Measurements from ENCODE around the gene KRTAP1-4. TPM values are rescaled to one million over a fixed set of nuclear protein-coding genes. Genes with fewer than 3 reads are reported as not detected.
"Not testable (repeated sequence)": the region's sequence is repeated elsewhere in the genome, so short reads cannot be mapped to it uniquely, and the experiment has no call there.

The KRTAP1-4 gene
- total RNA-seq, 1 donor: not detected

- H3K4me3 ChIP-seq (ENCODE audit: low read depth, low read length): no peak overlapping the region
- TF ChIP-seq, protein P1, sequence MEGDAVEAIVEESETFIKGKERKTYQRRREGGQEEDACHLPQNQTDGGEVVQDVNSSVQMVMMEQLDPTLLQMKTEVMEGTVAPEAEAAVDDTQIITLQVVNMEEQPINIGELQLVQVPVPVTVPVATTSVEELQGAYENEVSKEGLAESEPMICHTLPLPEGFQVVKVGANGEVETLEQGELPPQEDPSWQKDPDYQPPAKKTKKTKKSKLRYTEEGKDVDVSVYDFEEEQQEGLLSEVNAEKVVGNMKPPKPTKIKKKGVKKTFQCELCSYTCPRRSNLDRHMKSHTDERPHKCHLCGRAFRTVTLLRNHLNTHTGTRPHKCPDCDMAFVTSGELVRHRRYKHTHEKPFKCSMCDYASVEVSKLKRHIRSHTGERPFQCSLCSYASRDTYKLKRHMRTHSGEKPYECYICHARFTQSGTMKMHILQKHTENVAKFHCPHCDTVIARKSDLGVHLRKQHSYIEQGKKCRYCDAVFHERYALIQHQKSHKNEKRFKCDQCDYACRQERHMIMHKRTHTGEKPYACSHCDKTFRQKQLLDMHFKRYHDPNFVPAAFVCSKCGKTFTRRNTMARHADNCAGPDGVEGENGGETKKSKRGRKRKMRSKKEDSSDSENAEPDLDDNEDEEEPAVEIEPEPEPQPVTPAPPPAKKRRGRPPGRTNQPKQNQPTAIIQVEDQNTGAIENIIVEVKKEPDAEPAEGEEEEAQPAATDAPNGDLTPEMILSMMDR (IDR thresholded peaks at IDR 0.05; ENCODE audit: insufficient read depth, low read length): no peak
- DNase-seq (ENCODE audit: low read depth): no peak
These were observed 28.7 kb upstream of the KRTAP1-4 start for GRCh38 chr17:41058741-41059140.

DNA sequence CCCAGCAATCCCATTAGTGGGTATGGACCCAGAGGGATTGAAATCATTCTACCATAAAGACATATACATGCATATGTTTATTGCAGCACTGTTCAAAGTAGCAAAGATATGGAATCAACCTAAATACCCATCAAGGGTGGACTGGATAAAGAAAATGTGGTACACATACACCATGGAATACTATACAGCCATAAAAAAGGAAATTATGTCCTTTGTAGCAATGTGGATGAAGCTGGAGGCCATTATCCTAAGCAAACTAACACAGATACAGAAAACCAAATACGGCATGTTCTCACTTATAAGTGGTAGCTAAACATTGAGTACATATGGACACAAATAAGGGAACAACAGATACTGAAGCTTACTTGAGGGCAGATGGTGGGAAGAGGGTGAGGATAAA lies 27.6 kb upstream of the KRTAP1-4 start:
- no peak overlapping the region for H3K4me3 ChIP-seq (ENCODE audit: low read depth, low read length)
- no peak for DNase-seq (ENCODE audit: low read depth)
- TF ChIP-seq, protein P1 (IDR thresholded peaks at IDR 0.05; ENCODE audit: insufficient read depth, low read length): no peak

DNA sequence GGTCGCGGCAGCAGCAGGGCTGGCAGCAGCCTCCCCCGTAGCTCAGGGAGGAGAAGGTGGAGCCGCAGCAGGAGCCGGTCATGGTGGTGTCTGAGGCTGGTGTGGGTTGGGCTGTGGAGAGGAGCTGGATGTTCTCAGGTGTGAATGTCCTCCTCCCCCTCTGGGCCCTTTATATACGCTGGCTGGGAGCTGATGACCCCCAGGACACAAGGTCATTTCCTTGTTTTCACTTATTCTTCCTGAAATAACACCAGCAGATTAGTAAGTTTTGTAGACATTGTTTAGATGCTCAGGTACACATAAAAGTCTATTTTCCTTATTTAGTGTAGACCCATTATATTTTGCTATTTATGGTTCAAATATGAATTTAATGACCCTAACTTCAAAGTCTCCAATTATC lies 25.1 kb upstream of the KRTAP1-4 start, which contains the start of gene KRTAP2-2:
TSS of gene KRTAP2-2 (minus strand) at position 101 of the 400 bp plus-strand sequence. CDS start at position 82, 19 bp downstream.
- not testable (repeated sequence) for DNase-seq (ENCODE audit: low read depth); H3K4me3 ChIP-seq (ENCODE audit: low read depth, low read length)

- not testable (repeated sequence) for DNase-seq (ENCODE audit: low read depth); H3K4me3 ChIP-seq (ENCODE audit: low read depth, low read length)
These were observed 24.6 kb upstream of the KRTAP1-4 start for GRCh38 chr17:41054556-41054955.

DNA sequence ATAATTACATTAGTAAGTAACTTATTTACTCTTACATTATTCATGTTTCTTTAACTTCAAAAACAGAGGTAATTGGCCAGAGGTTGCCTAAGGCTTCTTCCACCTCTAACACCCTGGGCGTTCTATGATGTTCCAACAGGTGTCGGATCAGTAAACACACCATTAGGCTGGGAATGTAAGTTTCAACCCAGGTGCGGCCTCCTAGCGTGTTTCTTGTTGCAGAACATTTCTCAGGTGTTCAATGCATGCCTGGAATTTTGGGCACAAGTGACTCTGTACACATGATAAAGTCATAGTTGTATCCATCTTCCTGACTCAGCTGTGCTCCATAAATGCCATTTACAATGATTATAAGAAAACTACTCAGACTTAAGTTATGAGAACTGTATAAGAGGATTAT lies 24.0 kb upstream of the KRTAP1-4 start:
- no peak for DNase-seq (ENCODE audit: low read depth)
- no peak overlapping the region for H3K4me3 ChIP-seq (ENCODE audit: low read depth, low read length)
- TF ChIP-seq, protein P1 (IDR thresholded peaks at IDR 0.05; ENCODE audit: insufficient read depth, low read length): no peak

GRCh38 chr17:41052566-41052965 lies 22.6 kb upstream of the KRTAP1-4 start:
- TF ChIP-seq, protein P1 (IDR thresholded peaks at IDR 0.05; ENCODE audit: insufficient read depth, low read length): no peak
- no peak overlapping the region for H3K4me3 ChIP-seq (ENCODE audit: low read depth, low read length)
- no peak for DNase-seq (ENCODE audit: low read depth)

- H3K4me3 ChIP-seq (ENCODE audit: low read depth, low read length): no peak overlapping the region
- TF ChIP-seq, protein P1 (IDR thresholded peaks at IDR 0.05; ENCODE audit: insufficient read depth, low read length): no peak
- no peak for DNase-seq (ENCODE audit: low read depth)
These were observed 19.1 kb upstream of the KRTAP1-4 start for GRCh38 chr17:41049110-41049509.

DNA sequence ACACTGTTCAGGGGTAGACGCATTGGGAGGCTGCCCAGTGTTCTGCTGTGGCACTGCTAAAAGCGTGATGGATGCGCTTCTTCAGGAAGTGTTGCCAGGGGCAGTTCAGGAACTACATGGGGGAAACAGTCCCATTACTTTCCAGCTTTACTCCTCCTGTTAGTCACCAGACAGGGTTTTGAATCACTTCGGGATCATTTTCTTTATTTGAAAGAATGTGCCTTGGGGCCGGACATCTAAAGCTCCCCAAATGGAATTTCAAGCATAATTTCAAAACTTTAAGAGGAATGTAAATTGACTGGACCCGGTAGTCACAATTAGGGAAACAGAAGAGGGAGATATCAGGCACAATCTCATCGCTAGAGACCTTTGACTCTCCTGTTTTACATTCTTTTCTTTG lies 18.4 kb upstream of the KRTAP1-4 start:
- H3K4me3 ChIP-seq (ENCODE audit: low read depth, low read length): no peak overlapping the region
- TF ChIP-seq, protein P1 (IDR thresholded peaks at IDR 0.05; ENCODE audit: insufficient read depth, low read length): no peak
- DNase-seq (ENCODE audit: low read depth): no peak

DNA sequence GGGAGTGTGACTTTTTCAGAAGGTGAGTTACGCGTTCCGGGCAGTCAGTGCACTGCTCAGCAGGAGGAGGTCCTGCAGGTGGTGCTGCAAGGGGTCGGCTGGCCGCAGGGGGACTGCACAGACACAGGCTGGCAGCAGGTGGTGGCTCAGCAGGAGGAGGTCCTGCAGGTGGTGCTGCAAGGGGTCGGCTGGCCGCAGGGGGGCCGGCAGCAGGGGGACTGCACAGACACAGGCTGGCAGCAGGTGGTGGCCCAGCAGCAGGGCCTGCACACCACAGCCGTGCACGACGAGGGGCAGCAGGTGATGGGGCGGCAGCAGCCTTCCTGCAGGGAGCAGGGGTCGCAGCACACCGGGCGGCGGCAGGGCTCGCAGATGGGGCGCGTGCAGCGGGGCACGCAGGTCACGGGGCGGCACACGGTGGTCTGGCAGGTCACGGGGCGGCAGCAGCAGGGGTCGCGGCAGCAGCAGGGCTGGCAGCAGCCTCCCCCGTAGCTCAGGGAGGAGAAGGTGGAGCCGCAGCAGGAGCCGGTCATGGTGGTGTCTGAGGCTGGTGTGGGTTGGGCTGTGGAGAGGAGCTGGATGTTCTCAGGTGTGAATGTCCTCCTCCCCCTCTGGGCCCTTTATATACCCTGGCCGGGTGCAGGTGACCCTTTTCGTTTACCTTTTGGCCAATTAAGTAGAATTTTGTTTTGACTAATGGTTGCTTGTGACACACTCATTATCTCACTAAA lies 16.9 kb upstream of the KRTAP1-4 start, which contains the start of gene KRTAP2-1:
TSS of gene KRTAP2-1 (minus strand) at position 582 of the 731 bp plus-strand sequence. CDS start at position 533, 49 bp downstream.
- DNase-seq (ENCODE audit: low read depth); H3K4me3 ChIP-seq (ENCODE audit: low read depth, low read length): not testable (repeated sequence)
